Hematopoietic multipotent progenitor cell treated with erythropoietin and hydrocortisone succinate and interleukin-3 and kit ligand, for 4 days (in vitro differentiated cells): ENCODE data around the gene KMT2D.

Experiments
- DNase-seq: peaks from one replicate; pipeline ENCODE4 v3.0.0-alpha.2; 2015

The KMT2D gene

DNA sequence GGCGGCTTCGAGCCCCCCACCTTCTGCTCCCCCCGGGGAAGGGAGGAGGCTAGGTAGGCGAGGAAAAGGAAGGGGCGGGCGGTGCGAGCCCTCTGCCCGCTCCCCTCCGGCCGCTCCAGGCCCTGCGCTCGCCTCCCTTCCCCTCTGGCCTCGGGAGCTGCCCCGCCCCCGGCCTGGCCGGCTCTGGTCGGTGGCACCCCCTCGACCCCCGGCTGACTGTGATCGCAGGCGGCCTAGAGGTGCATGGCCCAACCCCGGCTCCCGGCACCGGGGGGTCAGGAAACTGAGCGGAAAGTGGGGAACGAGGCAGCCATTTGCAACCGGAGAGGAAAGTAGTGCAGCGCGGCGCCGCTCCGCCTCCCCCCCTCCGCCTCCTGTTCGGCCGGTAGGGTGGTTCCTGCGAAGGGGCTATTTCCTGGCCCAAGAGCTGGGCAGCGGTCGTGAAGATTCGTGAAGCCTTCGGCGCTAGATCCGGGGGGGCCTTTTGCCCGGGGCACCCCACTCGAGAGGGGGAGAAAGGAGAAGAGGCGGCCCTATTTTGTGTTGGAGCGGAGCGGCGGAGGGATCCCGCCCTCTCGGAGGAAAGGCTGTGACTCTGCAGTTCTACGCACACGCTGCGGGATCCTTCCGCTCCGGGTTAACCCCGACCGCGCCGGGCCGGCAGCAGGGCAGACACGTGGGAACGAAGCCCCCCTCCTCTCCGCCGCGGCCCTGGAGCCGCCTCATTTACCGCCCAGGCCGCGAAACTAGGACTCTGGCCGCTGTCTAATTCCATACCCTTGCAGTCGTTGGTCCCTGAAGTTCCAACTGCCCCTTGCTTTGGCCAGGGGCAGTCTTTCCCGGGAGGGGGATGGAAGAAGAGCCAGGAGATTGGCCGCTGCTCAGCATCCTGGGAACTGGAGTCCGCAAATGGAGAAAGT lies at the start of gene KMT2D:
Gene KMT2D, minus strand, starts transcription at position 558 of the 920 bp plus-strand sequence. CDS start 5,470 bp downstream, outside the sequence.
- DNase-seq = peak; percentile 97

- no peak for DNase-seq
Observed at GRCh38 chr12:49109641-49110463, 49.3 kb upstream of the KMT2D start.

DNA sequence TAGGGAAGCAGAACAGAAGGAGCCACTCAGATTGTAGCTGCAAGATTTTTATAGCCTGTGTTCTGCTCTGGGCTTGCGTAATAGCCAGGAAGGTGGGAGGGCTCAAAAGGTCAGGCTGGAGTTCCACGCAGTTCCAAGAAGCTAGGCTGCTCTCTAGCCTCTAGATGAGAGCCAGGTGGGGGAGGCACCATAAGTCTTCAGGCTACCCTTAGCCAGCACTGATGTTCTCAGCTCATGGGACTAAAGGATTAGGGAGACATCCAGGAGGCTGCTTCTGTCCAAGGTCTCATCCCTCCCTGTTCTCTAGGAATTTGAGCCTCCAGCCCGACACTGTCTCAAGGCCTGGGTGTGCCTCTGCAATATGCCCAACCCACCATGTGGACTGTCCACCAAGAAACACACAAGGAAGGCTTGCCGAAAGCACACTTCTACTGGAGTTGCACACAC lies 48.4 kb upstream of the KMT2D start:
- DNase-seq = peak; percentile 59

- DNase-seq = no peak
Observed at GRCh38 chr12:49105504-49106084, 45.0 kb upstream of the KMT2D start.

- no peak for DNase-seq
Observed at GRCh38 chr12:49104822-49105221, 44.2 kb upstream of the KMT2D start.

DNA sequence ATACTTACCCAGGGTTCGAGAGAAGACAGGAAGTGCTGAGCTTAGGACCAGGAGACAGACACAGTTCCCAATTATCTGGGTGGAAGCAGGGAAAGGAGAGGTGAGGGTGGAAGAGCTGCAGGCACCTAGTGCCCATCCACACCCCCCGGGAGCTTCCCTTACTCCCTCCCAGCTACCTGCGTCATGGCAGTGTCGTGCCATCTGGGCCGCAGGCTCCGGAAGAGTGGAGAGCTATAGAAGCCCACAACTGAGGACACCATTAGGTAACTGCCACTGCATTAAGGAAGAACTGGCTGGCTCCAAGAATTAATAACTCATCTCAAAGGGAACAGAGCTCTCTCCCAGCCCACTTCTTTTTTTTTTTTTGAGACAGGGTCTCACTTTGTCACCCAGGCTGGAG lies 39.8 kb upstream of the KMT2D start:
- DNase-seq = no peak

DNA sequence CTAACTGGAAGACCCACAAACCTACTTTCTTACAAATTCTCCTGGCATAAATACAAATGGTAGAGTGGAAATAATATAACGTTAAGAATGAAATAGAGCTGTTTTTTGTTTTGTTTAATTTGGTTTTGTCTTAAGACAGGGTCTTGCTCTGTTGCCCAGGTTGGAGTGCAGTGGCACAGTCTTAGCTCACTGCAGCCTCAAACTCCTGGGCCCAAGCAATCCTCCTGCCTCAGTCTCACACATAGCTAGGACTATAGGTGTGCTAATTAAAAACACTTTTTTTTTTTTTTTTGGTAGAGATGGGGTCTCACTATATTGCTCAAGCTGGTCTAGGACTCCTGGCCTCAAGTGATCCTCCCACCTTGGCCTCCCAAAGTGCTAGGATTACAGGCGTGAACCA lies 38.1 kb upstream of the KMT2D start:
- no peak for DNase-seq

GRCh38 chr12:49098035-49098451 lies 37.4 kb upstream of the KMT2D start:
- peak; percentile 78 for DNase-seq

DNA sequence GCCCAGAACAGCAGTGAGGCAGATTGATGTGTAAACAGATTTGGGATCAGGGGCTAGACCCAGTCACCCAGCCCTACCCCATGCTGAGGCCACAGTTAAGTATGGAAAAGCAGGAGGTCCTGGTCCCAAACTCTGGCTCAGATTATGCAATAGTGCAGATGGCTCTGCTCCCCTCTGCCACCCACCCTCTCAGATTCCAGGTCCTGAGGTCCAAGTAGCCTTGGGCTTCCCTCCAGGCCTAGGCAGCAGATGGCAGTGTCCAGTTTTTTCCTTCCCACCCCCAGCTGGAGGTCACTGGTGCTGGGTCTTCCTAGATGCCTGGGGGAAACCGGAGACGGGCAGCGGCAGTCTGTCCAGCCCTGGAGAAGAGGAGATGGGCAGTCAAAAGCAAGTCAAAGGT lies 36.8 kb upstream of the KMT2D start:
- DNase-seq = no peak

DNA sequence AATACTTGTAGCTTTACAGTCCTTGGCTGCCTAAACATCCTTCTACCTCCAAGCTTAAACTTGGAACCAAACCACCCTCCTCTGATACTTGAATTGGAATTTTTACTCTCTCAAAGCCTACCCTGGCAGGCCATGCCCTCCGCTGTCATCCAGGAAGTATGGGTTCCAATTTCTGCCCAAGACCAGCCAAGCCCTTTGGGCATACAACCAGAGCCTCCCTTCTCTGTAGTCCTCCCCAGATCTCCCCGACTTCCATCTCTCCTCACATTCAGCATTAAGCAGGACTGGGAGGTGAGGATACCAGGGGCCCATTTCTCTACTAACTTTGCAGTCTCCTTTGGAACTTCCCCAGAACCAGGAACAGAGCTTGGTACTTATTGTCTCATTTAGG lies 34.4 kb upstream of the KMT2D start:
- DNase-seq = no peak

DNA sequence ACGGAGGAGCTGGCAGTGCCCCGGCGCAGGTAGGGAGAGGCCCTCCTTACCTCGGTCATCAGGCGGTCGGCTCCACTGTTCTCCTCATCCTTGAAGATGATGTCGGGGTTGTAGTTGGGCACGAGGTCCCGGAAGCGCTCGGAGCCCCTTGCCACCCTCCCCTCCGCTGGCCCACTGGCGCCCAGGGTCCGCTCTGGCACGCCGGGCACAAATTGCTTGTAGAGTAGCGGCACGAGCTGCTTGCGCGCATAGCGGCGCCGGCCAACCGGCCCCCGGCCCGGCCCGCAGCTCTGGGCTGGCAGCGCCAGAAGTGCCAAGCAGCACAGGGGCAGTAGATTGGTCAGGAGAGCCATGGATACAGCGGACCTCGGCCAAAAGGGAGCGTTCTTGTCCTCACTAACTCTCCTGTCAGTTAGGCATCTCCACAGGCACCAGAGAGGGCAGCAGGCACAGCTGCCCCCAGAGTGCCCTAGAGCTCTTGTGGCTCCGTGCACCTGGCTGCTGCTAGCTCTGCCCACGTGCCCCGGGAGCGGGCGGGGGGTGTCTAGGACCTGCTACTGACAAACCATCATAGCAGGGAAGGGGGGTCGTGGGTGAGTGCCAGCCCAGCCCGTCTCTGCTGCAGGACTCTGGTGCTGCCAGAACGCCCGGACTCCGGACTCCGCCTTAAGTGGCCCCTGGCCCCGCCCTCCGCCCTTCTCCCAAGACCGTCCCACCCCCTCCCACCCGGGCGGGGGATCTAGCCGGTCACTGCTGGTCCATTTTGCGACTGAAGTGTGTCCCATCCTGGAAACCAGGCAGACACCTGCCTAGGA lies 33.8 kb upstream of the KMT2D start, which contains the start of gene DHH:
Gene DHH, minus strand, starts transcription at position 642 of the 815 bp plus-strand sequence. Its CDS starts 289 bp downstream, at position 353.
- peak; percentile 31 for DNase-seq

- no peak for DNase-seq
Observed at GRCh38 chr12:49093792-49094159, 33.2 kb upstream of the KMT2D start.

DNA sequence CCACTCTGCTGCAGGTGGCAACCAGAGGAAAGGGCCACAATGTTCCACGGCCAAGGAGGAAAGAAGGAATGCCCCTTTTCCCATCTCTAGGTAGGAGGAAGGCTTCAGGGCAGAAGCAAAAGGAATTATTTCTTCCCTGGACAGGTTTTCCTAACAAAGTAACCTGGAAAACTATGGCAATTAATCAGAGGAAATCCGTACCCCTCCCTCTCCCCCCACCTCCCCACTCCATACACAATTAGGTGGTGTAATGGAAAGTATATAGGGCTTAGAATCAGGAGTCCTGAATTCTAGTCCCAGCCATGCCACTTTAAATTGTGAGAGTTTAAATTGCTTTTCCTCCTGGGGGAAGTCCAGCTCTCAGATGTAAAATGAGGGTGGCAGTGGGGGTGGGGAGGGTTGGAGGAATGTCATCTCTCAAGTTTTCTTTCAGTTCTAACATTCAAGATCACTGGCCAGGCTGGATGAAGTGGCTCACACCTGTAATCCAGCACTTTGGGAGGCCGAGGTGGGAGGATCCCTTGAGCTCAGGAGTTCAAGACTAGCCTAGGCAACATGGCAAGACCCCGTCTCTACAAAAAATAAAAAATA lies 32.3 kb upstream of the KMT2D start:
- no peak for DNase-seq

DNA sequence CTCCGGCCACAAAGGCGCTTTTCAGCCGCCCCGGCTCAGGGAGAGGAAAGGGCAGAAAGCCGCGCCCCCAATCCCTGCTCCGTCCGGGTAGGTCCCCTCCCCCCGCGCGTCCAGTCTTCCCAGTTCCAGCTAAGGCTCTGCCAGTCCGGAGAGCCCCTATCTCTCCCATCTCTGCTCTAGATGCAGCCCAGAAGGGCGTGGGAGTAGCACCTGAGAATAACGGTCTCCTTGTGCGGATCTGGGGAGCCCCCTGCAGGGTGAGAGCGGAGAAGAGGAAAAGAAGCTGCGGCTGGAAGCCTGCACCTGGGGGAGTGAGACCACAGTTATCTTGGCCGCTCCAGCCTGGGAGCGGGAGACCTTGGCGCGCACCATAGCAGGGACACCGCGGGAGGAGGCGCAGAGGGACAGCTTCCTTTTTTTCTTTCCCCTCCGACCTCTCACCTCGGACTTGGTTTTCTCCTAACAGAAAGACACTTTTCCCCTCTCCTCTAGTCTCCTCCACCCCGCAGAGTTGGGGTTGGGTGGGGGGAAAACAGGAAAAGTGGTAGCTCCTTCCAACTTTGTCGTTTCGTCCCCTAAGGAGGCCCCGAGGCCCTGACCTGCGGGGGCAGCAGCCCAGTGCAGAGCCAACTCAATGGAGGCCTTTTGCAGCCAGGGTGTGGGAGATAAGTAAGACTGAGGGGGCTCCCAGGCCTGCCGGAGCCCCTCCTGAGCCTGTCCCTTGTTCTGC lies 31.7 kb upstream of the KMT2D start:
- DNase-seq = peak; percentile 64

DNA sequence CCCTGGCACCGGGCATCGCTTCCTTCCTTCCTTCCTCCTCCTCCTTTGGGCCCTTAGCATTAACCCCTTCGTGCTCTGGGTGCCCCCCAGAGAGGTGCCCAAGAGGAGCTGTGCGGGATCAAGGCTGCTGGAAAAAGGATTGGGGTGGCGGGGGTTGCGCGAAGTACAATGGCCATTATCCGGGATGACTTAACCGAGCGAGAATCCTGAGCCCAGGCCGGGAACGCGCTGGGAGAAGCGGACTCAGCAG lies 31.2 kb upstream of the KMT2D start:
- no peak for DNase-seq

- no peak for DNase-seq
Observed at GRCh38 chr12:49091056-49091835, 30.7 kb upstream of the KMT2D start.

DNA sequence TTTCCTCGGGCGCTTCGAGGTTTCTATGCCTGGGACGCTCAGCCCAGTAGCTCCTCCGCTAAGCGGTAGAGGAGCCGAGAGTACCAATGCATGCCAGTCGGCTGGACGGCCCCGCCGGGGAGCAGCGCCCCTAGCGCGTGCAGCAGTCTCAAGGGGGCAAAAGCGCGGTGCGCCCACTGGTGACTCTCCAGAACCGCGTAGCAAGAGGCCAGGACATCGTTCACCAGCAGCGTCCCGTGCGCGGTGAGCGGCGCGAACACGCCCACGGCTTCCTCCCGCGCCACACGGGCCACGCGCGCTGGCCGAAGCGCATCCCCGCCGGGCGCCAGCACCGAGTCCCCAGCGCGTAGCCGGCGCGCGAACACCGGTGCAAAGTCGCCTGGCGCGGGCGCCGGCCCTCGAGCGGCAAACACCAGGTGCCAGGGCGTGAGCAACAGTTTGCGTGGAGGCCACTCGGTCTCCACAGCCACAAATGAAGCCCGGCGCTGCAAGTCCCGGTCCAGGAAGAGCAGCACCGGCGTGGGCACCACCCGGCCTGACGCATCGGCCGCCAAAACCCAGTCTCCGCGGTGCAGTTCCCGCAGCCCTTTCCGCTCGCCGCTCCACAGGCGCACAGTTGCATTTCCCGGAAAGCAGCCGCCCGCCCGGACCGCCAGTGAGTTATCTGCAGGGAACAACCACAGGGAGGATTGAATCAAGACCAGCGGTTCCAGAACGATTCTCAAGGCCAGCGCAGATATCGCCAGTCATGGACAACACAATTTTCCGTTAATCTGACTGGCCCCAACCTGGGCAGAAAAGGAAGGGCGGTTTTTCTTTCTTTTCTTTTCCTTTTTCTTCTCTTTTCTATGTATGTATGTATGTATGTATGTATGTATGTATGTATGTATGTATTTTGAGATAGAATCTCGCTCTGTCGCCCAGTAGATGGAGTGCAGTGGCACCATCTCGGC lies 29.5 kb upstream of the KMT2D start:
- DNase-seq = peak; percentile 85

GRCh38 chr12:49088932-49089330 lies 28.3 kb upstream of the KMT2D start:
- DNase-seq = no peak

- DNase-seq = peak; percentile 95
Observed at GRCh38 chr12:49088150-49088931, 27.7 kb upstream of the KMT2D start.
